ENCODE results near the gene ZSCAN16. TPM values are rescaled to one million over a fixed set of nuclear protein-coding genes. Genes with fewer than 3 reads are reported as not detected.
A peak's percentile ranks its signal among the peaks of the same experiment; 100 is the strongest.
"Not testable (repeated sequence)": the region's sequence is repeated elsewhere in the genome, so short reads cannot be mapped to it uniquely, and the experiment has no call there.

ZSCAN16 gene
- total RNA-seq (10 to 100 TPM; 13.4 to 14.8 TPM), polyA plus RNA-seq (10 to 100 TPM; 12.4 to 14.2 TPM)

- DNase-seq = peak; percentile 63 to 79 (median 68)
- peak within 1 kb of the TSS; percentile 93 to 98 (median 95) for H3K4me3 Mint-ChIP-seq
- Histone ChIP-seq H3K27ac (ENCODE audit: low read depth, low read length) (peak within 1 kb of the TSS; percentile 84), H3K9me3 (ENCODE audit: control insufficient read depth in 1 of 2, low read length in 2 of 2) (no peaks in the 10 kb centered on the region), H3K4me1 (ENCODE audit: insufficient read depth, low read length) (peaks cover 24% of the 10 kb centered on the region), H3K36me3 (ENCODE audit: insufficient read depth, low read length) (peaks cover 17% of the 10 kb centered on the region), H3K4me3 (ENCODE audit: low read length in 2 of 2) (peak within 1 kb of the TSS; percentile 70 to 74), H3K27me3 (ENCODE audit: insufficient read depth, low read length) (no peaks in the 10 kb centered on the region)
- ChIA-PET POLR2A (ENCODE audit: partially characterized antibody) (interaction anchor here (0.7 to 7.5 kb wide), 9 partner anchors 9 to 286 kb away, joined by 3 to 132 read pairs (median 4); partner anchors contain the start of genes ZKSCAN4, ZKSCAN8 and ZSCAN26), CTCF (ENCODE audit: partially characterized antibody) (interaction anchor here (0.6 to 1.7 kb wide), 4 partner anchors 13 to 142 kb away, joined by 3 to 5 read pairs (median 4); partner anchors contain the start of genes ZKSCAN8 and ZSCAN26)
- intact Hi-C loops (cut with micrococcal nuclease) = loop anchor here (1.0 to 10.0 kb wide), 5 partner anchors 13 to 275 kb away; partner anchors contain the start of genes ZKSCAN8 and ZSCAN12
- no peaks in the 10 kb centered on the region for H3K27me3 Mint-ChIP-seq
- peak within 1 kb of the TSS; percentile 96 to 99 (median 98) for H3K27ac Mint-ChIP-seq
- peaks cover 36 to 54% (median 49%) of the 10 kb centered on the region in 4 donors for H3K4me1 Mint-ChIP-seq
- H3K9me3 Mint-ChIP-seq = no peaks in the 10 kb centered on the region
- peaks cover 29 to 54% of the 10 kb centered on the region in 2 donors for H3K36me3 Mint-ChIP-seq
These were observed at the start of gene ZSCAN16 for GRCh38 chr6:28124350-28124970. ZSCAN16 (plus strand) TSS chr6:28124609; CDS start chr6:28125444, 835 bp downstream.

- Histone ChIP-seq H3K27me3 (ENCODE audit: insufficient read depth, low read length) (no peaks in the 10 kb centered on the region), H3K4me1 (ENCODE audit: insufficient read depth, low read length) (peaks cover 12% of the 10 kb centered on the region), H3K36me3 (ENCODE audit: insufficient read depth, low read length) (no peaks in the 10 kb centered on the region), H3K4me3 (ENCODE audit: low read length in 2 of 2) (no peak overlapping the region), H3K27ac (ENCODE audit: low read depth, low read length) (no peak overlapping the region), H3K9me3 (ENCODE audit: control insufficient read depth in 1 of 2, low read length in 2 of 2) (no peaks in the 10 kb centered on the region)
- no peak for DNase-seq
- peaks cover 0 to 11% of the 10 kb centered on the region in 2 donors for H3K36me3 Mint-ChIP-seq
- peaks cover 9 to 22% (median 14%) of the 10 kb centered on the region in 4 donors for H3K4me1 Mint-ChIP-seq
- H3K27ac Mint-ChIP-seq = peak overlapping the region in 2 of 7 donors; percentile 64 to 76
- no peak overlapping the region for H3K4me3 Mint-ChIP-seq
- CTCF ChIA-PET (ENCODE audit: partially characterized antibody) = no interaction called here
- intact Hi-C loops (cut with micrococcal nuclease) = no loop called here
- peaks cover 2 to 5% of the 10 kb centered on the region in 2 donors for H3K27me3 Mint-ChIP-seq
- POLR2A ChIA-PET (ENCODE audit: partially characterized antibody) = interaction anchor here (1.5 kb wide), 1 partner anchor 189 kb away, joined by 3 read pairs; the partner anchor contains the start of gene ZSCAN26
- H3K9me3 Mint-ChIP-seq = peaks cover 0 to 4% (median 0%) of the 10 kb centered on the region in 8 donors
These were observed 46.4 kb upstream of the ZSCAN16 start for GRCh38 chr6:28078050-28078449.

GRCh38 chr6:28078836-28079235 is 45.6 kb upstream of the ZSCAN16 start:
- CTCF ChIA-PET (ENCODE audit: partially characterized antibody) = interaction anchor here (1.7 kb wide), 1 partner anchor 277 kb away, joined by 3 read pairs; no protein-coding TSS in a partner anchor
- peak overlapping the region in 5 of 8 donors; percentile 5 to 58 (median 24) for H3K4me3 Mint-ChIP-seq

DNA sequence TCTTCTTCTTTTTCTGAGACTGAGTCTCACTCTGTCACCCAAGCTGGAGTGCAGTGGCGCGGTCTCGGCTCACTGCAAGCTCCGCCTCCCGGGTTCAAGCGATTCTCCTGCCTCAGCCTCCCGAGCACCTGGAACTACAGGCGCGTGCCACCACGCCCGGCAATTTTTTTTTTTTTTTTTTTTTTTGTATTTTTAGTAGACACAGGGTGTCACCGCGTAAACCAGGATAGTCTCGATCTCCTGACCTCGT is 44.1 kb upstream of the ZSCAN16 start, which contains the start of gene ZNF165:
ZNF165 (plus strand) TSS at position 188 of the 250 bp plus-strand sequence. CDS start 4,913 bp downstream, outside the sequence.
- peak within 1 kb of the TSS; percentile 92 for H3K27ac ChIP-seq (ENCODE audit: low read depth, low read length)
- H3K36me3 ChIP-seq (ENCODE audit: insufficient read depth, low read length); H3K27me3 ChIP-seq (ENCODE audit: insufficient read depth, low read length); DNase-seq; H3K27me3 Mint-ChIP-seq; H3K9me3 ChIP-seq (ENCODE audit: control insufficient read depth in 1 of 2, low read length in 2 of 2); H3K9me3 Mint-ChIP-seq; CTCF ChIA-PET (ENCODE audit: partially characterized antibody): not testable (repeated sequence)
- Mint-ChIP-seq H3K36me3 (peaks cover under 1 to 12% of the 10 kb centered on the region in 2 donors), H3K4me1 (peaks cover 9 to 22% (median 14%) of the 10 kb centered on the region in 4 donors), H3K27ac (peak within 1 kb of the TSS; percentile 97 to 100 (median 99)), H3K4me3 (peak within 1 kb of the TSS; percentile 90 to 99 (median 98))
- POLR2A ChIA-PET (ENCODE audit: partially characterized antibody) = interaction anchor here (0.6 to 2.5 kb wide), 8 partner anchors 24 to 392 kb away, joined by 3 to 18 read pairs (median 4); partner anchors contain the start of genes ZKSCAN8, ZSCAN16 and ZSCAN26
- H3K4me3 ChIP-seq (ENCODE audit: low read length in 2 of 2) = peak within 1 kb of the TSS; percentile 90 to 94
- intact Hi-C loops (cut with micrococcal nuclease) = loop anchor here (1.0 to 5.0 kb wide), 9 partner anchors 24 to 862 kb away; partner anchors contain the start of genes ZKSCAN8, ZNF184, ZNF391 and ZSCAN26
- peaks cover 12% of the 10 kb centered on the region for H3K4me1 ChIP-seq (ENCODE audit: insufficient read depth, low read length)

More at GRCh38 chr6:28078836-28079235, 45.6 kb upstream of the ZSCAN16 start:
- no peak for DNase-seq
- H3K4me3 ChIP-seq (ENCODE audit: low read length in 2 of 2) = no peak overlapping the region
- no peak overlapping the region for H3K27ac ChIP-seq (ENCODE audit: low read depth, low read length)
- peak overlapping the region in 5 of 7 donors; percentile 53 to 100 (median 64) for H3K27ac Mint-ChIP-seq
- H3K27me3 Mint-ChIP-seq = peaks cover 0 to under 1% of the 10 kb centered on the region in 2 donors
- H3K4me1 ChIP-seq (ENCODE audit: insufficient read depth, low read length) = peaks cover 12% of the 10 kb centered on the region
- no peaks in the 10 kb centered on the region for H3K27me3 ChIP-seq (ENCODE audit: insufficient read depth, low read length)
- intact Hi-C loops (cut with micrococcal nuclease) = no loop called here
- H3K9me3 Mint-ChIP-seq = peaks cover 0 to 4% (median 0%) of the 10 kb centered on the region in 8 donors
- no peaks in the 10 kb centered on the region for H3K9me3 ChIP-seq (ENCODE audit: control insufficient read depth in 1 of 2, low read length in 2 of 2)
- H3K36me3 ChIP-seq (ENCODE audit: insufficient read depth, low read length) = no peaks in the 10 kb centered on the region
- H3K4me1 Mint-ChIP-seq = peaks cover 9 to 22% (median 14%) of the 10 kb centered on the region in 4 donors
- POLR2A ChIA-PET (ENCODE audit: partially characterized antibody) = interaction anchor here (1.5 to 2.5 kb wide), 2 partner anchors 26 to 188 kb away, joined by 3 to 18 read pairs; partner anchors contain the start of gene ZSCAN26
- H3K36me3 Mint-ChIP-seq = peaks cover 0 to 11% of the 10 kb centered on the region in 2 donors

DNA sequence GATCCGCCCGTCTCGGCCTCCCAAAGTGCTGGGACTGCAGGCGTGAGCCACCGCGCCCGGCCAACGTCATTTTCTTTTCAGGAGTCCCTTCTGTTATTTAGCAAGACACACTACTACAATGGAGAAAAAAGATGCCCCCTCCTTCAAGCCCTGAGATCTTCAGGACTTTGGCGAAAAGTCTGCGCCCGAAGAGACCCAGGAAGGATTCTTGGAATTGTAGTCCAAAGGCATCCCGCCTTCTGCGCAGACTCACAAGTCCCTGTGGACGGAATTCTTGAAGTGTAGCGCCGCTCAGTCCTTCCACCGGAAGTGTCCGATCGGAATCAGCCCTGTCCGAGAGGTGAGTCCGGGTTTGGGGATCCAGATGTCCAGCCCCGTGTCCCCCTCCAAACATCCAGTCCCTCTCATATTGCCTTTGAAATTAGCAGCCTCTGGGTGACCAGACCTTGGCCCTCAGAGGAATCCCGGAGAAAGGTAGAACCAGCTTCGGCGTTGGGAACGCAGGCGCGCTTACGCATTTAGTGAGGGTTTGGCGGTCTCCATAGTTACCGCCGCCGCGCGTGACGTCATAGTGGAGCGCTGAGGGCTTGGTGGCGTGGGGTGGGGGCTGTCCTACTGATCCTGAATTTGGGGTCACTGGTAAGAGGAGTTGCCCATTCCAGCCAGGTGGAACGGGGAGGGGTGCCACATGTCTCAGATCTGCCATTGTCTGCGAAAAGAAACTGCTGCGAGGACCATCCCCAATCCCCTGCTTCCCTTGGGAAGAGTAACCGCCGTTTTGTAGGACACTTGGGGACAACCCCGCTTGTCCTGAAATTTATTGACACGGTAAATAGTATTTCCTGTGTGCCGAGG is 43.6 kb upstream of the ZSCAN16 start:
- Histone ChIP-seq H3K27me3 (ENCODE audit: insufficient read depth, low read length) (no peaks in the 10 kb centered on the region), H3K27ac (ENCODE audit: low read depth, low read length) (peak overlapping the region; percentile 92), H3K9me3 (ENCODE audit: control insufficient read depth in 1 of 2, low read length in 2 of 2) (no peaks in the 10 kb centered on the region), H3K36me3 (ENCODE audit: insufficient read depth, low read length) (no peaks in the 10 kb centered on the region), H3K4me3 (ENCODE audit: low read length in 2 of 2) (peak overlapping the region; percentile 90 to 94), H3K4me1 (ENCODE audit: insufficient read depth, low read length) (peaks cover 12% of the 10 kb centered on the region)
- Mint-ChIP-seq H3K27me3 (no peaks in the 10 kb centered on the region), H3K9me3 (peaks cover 0 to 4% (median 0%) of the 10 kb centered on the region in 8 donors), H3K36me3 (peaks cover 6 to 17% of the 10 kb centered on the region in 2 donors), H3K4me1 (peaks cover 9 to 22% (median 14%) of the 10 kb centered on the region in 4 donors), H3K27ac (peak overlapping the region; percentile 97 to 100 (median 99)), H3K4me3 (peak overlapping the region; percentile 90 to 99 (median 98))
- intact Hi-C loops (cut with micrococcal nuclease) = loop anchor here (1.0 to 5.0 kb wide), 10 partner anchors 23 to 861 kb away; partner anchors contain the start of genes ZKSCAN8, ZNF184, ZNF391 and ZSCAN26
- peak; percentile 92 to 94 (median 93) for DNase-seq
- ChIA-PET CTCF (ENCODE audit: partially characterized antibody) (interaction anchor here (1.3 kb wide), 1 partner anchor 24 kb away, joined by 3 read pairs; no protein-coding TSS in a partner anchor), POLR2A (ENCODE audit: partially characterized antibody) (interaction anchor here (0.6 to 2.5 kb wide), 9 partner anchors 24 to 601 kb away, joined by 3 to 18 read pairs (median 4); partner anchors contain the start of genes ZKSCAN8, ZSCAN16 and ZSCAN26)

- intact Hi-C loops (cut with micrococcal nuclease) = loop anchor here (1.0 to 5.0 kb wide), 5 partner anchors 254 to 861 kb away; partner anchors contain the start of genes ZNF184 and ZNF391
- Histone ChIP-seq H3K27me3 (ENCODE audit: insufficient read depth, low read length) (no peaks in the 10 kb centered on the region), H3K9me3 (ENCODE audit: control insufficient read depth in 1 of 2, low read length in 2 of 2) (no peaks in the 10 kb centered on the region), H3K4me3 (ENCODE audit: low read length in 2 of 2) (peak overlapping the region; percentile 90 to 94), H3K36me3 (ENCODE audit: insufficient read depth, low read length) (no peaks in the 10 kb centered on the region), H3K27ac (ENCODE audit: low read depth, low read length) (peak overlapping the region; percentile 92), H3K4me1 (ENCODE audit: insufficient read depth, low read length) (peaks cover 12% of the 10 kb centered on the region)
- ChIA-PET POLR2A (ENCODE audit: partially characterized antibody) (interaction anchor here (0.6 to 2.5 kb wide), 7 partner anchors 23 to 602 kb away, joined by 3 to 18 read pairs (median 4); partner anchors contain the start of genes ZKSCAN8, ZSCAN16 and ZSCAN26), CTCF (ENCODE audit: partially characterized antibody) (interaction anchor here (1.2 to 1.3 kb wide), 2 partner anchors 23 to 275 kb away, joined by 3 read pairs; no protein-coding TSS in a partner anchor)
- peak in 3 of 5 donors; percentile 55 to 77 (median 68) for DNase-seq
- Mint-ChIP-seq H3K27ac (peak overlapping the region; percentile 97 to 100 (median 99)), H3K4me1 (peaks cover 9 to 22% (median 14%) of the 10 kb centered on the region in 4 donors), H3K4me3 (peak overlapping the region; percentile 90 to 99 (median 98)), H3K9me3 (peaks cover 0 to 4% (median 0%) of the 10 kb centered on the region in 8 donors), H3K27me3 (no peaks in the 10 kb centered on the region), H3K36me3 (peaks cover 10 to 21% of the 10 kb centered on the region in 2 donors)
These were observed 43.0 kb upstream of the ZSCAN16 start for GRCh38 chr6:28081486-28081751.
